ENCODE results near the gene IQSEC2.
A peak's percentile ranks its signal among the peaks of the same experiment; 100 is the strongest.

IQSEC2 gene

DNA sequence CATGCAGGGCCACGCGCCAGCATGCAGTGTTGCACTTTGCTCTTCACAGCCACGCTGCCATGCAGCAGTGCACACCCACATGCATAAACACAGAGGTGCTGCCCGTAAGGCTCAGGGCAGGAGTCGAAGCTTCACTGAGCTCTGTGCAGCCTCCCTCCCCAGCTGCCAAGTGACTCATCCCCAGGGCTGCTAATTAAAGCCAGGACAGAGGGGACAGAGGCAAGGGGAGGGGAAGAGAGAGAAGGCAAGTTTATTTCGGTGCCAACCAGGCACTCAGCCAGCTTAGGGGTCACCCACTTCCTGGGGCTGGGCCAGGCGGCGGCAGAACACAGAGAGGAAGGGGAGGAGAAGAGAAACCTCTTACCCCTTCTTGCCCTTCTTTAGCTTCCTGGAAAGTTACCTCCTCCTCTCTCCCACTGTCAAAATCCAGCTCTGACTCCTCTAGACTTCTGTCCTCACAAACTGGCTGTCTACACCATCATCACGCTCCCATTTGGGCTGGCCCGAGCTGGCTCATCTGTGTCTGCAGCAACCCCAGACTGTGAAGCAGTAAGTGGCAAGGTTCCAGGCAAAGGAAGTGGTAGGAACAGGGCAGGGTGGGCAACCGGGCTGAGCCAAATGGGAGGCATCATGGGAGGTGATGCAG is 6.2 kb upstream of the IQSEC2 start:
- H3K27me3 ChIP-seq (replicated peaks; ENCODE audit: control insufficient read depth, insufficient read depth, low read length): no peaks in the 10 kb centered on the region
- TF ChIP-seq, protein P1, sequence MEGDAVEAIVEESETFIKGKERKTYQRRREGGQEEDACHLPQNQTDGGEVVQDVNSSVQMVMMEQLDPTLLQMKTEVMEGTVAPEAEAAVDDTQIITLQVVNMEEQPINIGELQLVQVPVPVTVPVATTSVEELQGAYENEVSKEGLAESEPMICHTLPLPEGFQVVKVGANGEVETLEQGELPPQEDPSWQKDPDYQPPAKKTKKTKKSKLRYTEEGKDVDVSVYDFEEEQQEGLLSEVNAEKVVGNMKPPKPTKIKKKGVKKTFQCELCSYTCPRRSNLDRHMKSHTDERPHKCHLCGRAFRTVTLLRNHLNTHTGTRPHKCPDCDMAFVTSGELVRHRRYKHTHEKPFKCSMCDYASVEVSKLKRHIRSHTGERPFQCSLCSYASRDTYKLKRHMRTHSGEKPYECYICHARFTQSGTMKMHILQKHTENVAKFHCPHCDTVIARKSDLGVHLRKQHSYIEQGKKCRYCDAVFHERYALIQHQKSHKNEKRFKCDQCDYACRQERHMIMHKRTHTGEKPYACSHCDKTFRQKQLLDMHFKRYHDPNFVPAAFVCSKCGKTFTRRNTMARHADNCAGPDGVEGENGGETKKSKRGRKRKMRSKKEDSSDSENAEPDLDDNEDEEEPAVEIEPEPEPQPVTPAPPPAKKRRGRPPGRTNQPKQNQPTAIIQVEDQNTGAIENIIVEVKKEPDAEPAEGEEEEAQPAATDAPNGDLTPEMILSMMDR (IDR thresholded peaks at IDR 0.05; ENCODE audit: insufficient read depth, low read length, poor library complexity, severe bottlenecking): no peak
- no peaks in the 10 kb centered on the region for H3K36me3 ChIP-seq (ENCODE audit: control insufficient read depth, insufficient read depth, low read length)
- H3K4me3 ChIP-seq (replicated peaks; ENCODE audit: low read depth, low read length): no peak overlapping the region
- DNase-seq (ENCODE audit: extremely low read depth, insufficient read length): peak; percentile 14

DNA sequence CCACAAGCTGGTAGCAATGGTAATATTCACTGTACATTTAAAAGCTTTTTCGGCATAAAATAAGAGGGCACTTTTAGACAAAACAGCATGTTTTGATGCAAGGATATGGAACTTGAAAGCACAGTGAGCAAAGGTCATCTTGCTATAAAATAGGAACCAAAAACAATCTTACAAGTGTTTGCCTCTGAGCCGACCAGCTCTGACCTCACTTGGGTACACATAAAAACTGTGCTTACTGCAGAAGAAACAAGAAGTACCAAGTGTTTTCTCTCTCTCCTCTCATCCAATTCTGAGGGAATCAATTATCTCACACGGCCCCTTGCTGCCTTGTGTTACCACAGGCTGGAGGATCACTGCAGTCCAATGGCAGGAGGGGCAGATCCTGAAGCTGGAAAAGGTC is 4.8 kb upstream of the IQSEC2 start:
- Histone ChIP-seq H3K27me3 (replicated peaks; ENCODE audit: control insufficient read depth, insufficient read depth, low read length) (no peaks in the 10 kb centered on the region), H3K4me3 (replicated peaks; ENCODE audit: low read depth, low read length) (no peak overlapping the region), H3K36me3 (ENCODE audit: control insufficient read depth, insufficient read depth, low read length) (no peaks in the 10 kb centered on the region)
- TF ChIP-seq, protein P1 (IDR thresholded peaks at IDR 0.05; ENCODE audit: insufficient read depth, low read length, poor library complexity, severe bottlenecking): no peak
- DNase-seq (ENCODE audit: extremely low read depth, insufficient read length): no peak

DNA sequence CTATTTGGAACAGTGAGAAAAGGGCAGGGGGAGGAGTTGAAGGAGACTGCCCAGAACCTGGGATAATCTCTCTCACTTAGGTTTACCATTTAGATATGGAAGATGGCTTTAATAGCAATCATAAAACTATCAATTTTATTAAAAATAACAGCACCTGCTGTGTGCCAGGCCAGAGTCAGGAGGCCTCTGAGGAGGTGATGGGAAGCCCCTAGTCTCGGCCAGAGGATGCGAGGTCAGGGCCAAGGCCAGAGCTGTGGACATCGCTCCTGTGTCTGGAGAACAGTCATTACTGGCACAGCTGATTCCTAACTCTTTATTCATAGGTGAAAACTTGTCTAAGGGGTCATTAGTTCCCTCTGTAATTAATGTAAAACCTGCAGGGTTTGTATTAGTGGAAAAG is 4.2 kb upstream of the IQSEC2 start:
- H3K36me3 ChIP-seq (ENCODE audit: control insufficient read depth, insufficient read depth, low read length): no peaks in the 10 kb centered on the region

DNA sequence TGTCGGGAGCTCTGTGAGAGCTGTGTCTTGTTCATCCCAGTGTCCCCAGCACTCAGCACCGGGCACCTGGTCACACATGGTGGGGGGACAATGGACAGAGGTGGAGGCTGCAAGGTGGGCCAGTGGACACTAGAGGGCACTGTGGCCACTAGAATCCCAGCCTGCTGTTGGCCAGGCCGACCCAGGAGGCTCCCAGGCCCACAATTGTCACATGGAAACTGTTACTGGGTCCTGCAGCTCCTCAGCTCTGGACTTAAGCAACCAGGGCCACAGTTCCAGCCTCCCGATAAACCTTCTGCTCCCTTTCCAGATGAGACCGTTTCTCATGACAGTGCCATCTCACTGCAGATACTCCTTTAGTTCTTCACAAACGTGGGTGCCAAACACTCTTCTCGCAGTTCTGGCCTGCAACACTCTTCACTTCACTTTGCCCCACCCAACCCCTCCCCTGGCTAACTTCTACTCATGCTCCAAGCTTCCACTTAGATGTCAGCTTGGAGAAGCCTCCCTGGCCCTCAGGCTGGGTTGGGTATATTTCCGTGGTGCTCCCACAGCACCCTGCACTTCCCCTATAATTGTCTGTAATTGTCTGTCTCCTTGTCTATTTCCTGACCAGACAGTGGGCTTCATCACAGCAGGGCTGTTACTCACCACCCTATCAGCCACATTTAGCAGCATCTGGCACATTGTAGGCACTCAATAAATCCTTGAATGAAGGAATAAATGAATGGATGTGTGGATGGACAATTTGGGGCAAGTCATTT is 3.5 kb upstream of the IQSEC2 start:
- TF ChIP-seq, protein P1 (IDR thresholded peaks at IDR 0.05; ENCODE audit: insufficient read depth, low read length, poor library complexity, severe bottlenecking): peak; percentile 93
- no peaks in the 10 kb centered on the region for H3K27me3 ChIP-seq (replicated peaks; ENCODE audit: control insufficient read depth, insufficient read depth, low read length)

More for the DNA sequence above, 4.2 kb upstream of the IQSEC2 start:
- no peak for DNase-seq (ENCODE audit: extremely low read depth, insufficient read length)
- Histone ChIP-seq H3K27me3 (replicated peaks; ENCODE audit: control insufficient read depth, insufficient read depth, low read length) (no peaks in the 10 kb centered on the region), H3K4me3 (replicated peaks; ENCODE audit: low read depth, low read length) (no peak overlapping the region)
- TF ChIP-seq, protein P1 (IDR thresholded peaks at IDR 0.05; ENCODE audit: insufficient read depth, low read length, poor library complexity, severe bottlenecking): no peak

DNA sequence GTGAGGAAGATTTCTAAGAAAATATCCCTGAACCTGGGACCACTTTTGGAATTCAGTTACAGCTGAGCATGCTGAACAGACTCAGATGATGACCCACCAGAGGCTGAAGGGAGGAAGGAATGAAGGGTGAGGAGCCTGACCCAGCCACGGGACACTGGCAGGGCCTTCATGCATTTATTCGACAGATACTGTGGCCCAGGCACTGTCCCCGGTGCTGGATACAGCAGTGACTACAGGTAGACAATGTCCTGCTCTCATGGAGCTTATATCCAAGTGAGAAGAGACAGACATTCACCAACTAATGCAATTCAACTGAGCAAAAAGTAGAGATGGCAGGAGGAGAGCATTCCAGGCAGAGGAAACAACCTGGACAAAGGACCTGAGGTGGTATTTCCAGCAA is 2.2 kb upstream of the IQSEC2 start:
- no peaks in the 10 kb centered on the region for H3K36me3 ChIP-seq (ENCODE audit: control insufficient read depth, insufficient read depth, low read length)
- TF ChIP-seq, protein P1 (IDR thresholded peaks at IDR 0.05; ENCODE audit: insufficient read depth, low read length, poor library complexity, severe bottlenecking): no peak
- H3K4me3 ChIP-seq (replicated peaks; ENCODE audit: low read depth, low read length): no peak overlapping the region
- H3K27me3 ChIP-seq (replicated peaks; ENCODE audit: control insufficient read depth, insufficient read depth, low read length): no peaks in the 10 kb centered on the region
- no peak for DNase-seq (ENCODE audit: extremely low read depth, insufficient read length)

More for the DNA sequence above, 3.5 kb upstream of the IQSEC2 start:
- Histone ChIP-seq H3K36me3 (ENCODE audit: control insufficient read depth, insufficient read depth, low read length) (no peaks in the 10 kb centered on the region), H3K4me3 (replicated peaks; ENCODE audit: low read depth, low read length) (no peak overlapping the region)
- DNase-seq (ENCODE audit: extremely low read depth, insufficient read length): peak; percentile 20
